ENCODE data around the gene GNL1. TPM values are rescaled to one million over a fixed set of nuclear protein-coding genes. Genes with fewer than 3 reads are reported as not detected.
"Not testable (repeated sequence)": the region's sequence is repeated elsewhere in the genome, so short reads cannot be mapped to it uniquely, and the experiment has no call there.

The GNL1 gene
- total RNA-seq, 2 donors from 2014 or later: 25.7 to 32.1 TPM

- intact Hi-C loops (cut with DNase I): no loop called here
- ATAC-seq (peak in 1 of 2 donors; percentile 3), DNase-seq (no peak)
Measured at GRCh38 chr6:30542404-30542725, 13.9 kb downstream of the GNL1 start.

GRCh38 chr6:30541515-30542403 is 14.5 kb downstream of the GNL1 start:
- intact Hi-C loops (cut with DNase I): no loop called here
- DNase-seq (peak; percentile 66), ATAC-seq (peak; percentile 67 to 75)

GRCh38 chr6:30537931-30538330 is 18.4 kb downstream of the GNL1 start:
- intact Hi-C loops (cut with DNase I): no loop called here
- ATAC-seq: no peak
- no peak for DNase-seq

- DNase-seq (no peak), ATAC-seq (no peak)
- intact Hi-C loops (cut with DNase I): loop anchor here in 1 of 2 donors (5.0 kb wide), 1 partner anchor 41 kb away; no protein-coding TSS in a partner anchor
Measured at GRCh38 chr6:30533460-30534294, 22.6 kb downstream of the GNL1 start.

- intact Hi-C loops (cut with DNase I): loop anchor here in 1 of 2 donors (5.0 kb wide), 1 partner anchor 38 kb away; no protein-coding TSS in a partner anchor
- DNase-seq: no peak
- ATAC-seq: no peak
Measured at GRCh38 chr6:30530014-30530413, 26.3 kb downstream of the GNL1 start.

GRCh38 chr6:30529349-30529875 is 26.9 kb downstream of the GNL1 start:
- not testable (repeated sequence) for ATAC-seq, DNase-seq

GRCh38 chr6:30526444-30526843 is 29.8 kb downstream of the GNL1 start:
- ATAC-seq; intact Hi-C loops (cut with DNase I); DNase-seq: not testable (repeated sequence)

More at GRCh38 chr6:30529349-30529875, 26.9 kb downstream of the GNL1 start:
- intact Hi-C loops (cut with DNase I): not testable (repeated sequence)

GRCh38 chr6:30521952-30522351 is 34.3 kb downstream of the GNL1 start:
- intact Hi-C loops (cut with DNase I); ATAC-seq; DNase-seq: not testable (repeated sequence)

GRCh38 chr6:30521082-30521481 is 35.2 kb downstream of the GNL1 start:
- ATAC-seq; intact Hi-C loops (cut with DNase I): not testable (repeated sequence)
- peak; percentile 33 for DNase-seq

GRCh38 chr6:30520522-30520921 is 35.8 kb downstream of the GNL1 start:
- ATAC-seq (no peak), DNase-seq (no peak)
- intact Hi-C loops (cut with DNase I): no loop called here

GRCh38 chr6:30518505-30519145 is 37.7 kb downstream of the GNL1 start:
- ATAC-seq; intact Hi-C loops (cut with DNase I); DNase-seq: not testable (repeated sequence)

- intact Hi-C loops (cut with DNase I); ATAC-seq; DNase-seq: not testable (repeated sequence)
Measured at GRCh38 chr6:30517767-30518504, 38.4 kb downstream of the GNL1 start.

- intact Hi-C loops (cut with DNase I); ATAC-seq; DNase-seq: not testable (repeated sequence)
Measured at GRCh38 chr6:30516754-30517076, 39.6 kb downstream of the GNL1 start.

GRCh38 chr6:30515944-30516753 is 40.1 kb downstream of the GNL1 start:
- DNase-seq: peak; percentile 92
- peak; percentile 97 to 98 for ATAC-seq
- intact Hi-C loops (cut with DNase I): no loop called here

- intact Hi-C loops (cut with DNase I): no loop called here
- DNase-seq: no peak
- no peak for ATAC-seq
Measured at GRCh38 chr6:30515106-30515505, 41.2 kb downstream of the GNL1 start.

- ATAC-seq (no peak), DNase-seq (no peak)
- intact Hi-C loops (cut with DNase I): no loop called here
Measured at GRCh38 chr6:30513451-30513850, 42.8 kb downstream of the GNL1 start.

GRCh38 chr6:30511169-30511546 is 45.1 kb downstream of the GNL1 start:
- intact Hi-C loops (cut with DNase I): no loop called here
- DNase-seq (no peak), ATAC-seq (no peak)
